ENCODE results near the gene FADS1.

DNA sequence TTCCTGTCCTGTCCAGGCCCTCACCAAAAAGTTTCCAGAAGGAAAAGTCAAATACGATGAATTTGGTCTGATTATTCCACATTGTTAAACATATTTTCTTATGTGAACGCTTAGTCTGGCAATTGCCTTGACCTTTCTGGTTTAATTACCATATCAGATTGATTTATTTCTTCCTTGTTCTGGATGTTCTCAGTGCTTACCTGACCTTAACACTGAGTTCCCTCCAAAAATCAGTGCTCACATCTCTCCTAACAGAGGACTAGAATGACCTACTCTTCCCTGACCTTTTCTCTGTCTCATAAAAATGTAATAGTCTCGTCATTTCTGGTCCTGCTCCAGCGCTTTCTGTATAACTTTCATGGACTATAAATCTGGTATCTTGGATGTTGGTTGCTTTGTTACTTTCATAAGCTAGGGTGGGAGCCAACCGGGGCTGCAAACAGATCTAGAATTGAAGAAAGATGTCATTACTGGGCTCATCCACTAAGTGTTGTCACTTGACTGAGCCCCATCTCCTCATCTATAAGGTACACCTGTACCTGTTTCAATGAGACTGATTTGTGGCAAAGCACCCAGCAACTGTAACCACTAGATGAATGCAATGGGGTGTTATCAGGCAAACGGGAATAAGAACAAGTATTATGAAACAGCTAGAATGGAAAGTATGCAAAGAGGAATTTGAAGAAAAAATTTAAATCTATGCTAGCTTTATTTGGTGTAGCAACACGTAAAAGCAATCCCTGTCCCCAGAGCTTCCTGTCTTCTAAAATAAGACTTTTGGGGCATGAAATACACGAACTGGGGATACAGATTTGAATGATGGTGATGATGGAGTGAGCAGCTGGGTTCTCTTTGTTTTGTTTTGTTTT, 13.7 kb upstream of the FADS1 start:
- TF ChIP-seq CTCF (IDR thresholded peaks at IDR 0.05; ENCODE audit: low read depth, low read length, poor library complexity, severe bottlenecking) (no peak), EZH2phosphoT487 (IDR thresholded peaks at IDR 0.05; ENCODE audit: borderline replicate concordance, low read length) (no peak)
